Measurements from ENCODE around the gene SLC25A28.

- no peak for TF ChIP-seq CTCF (IDR thresholded peaks at IDR 0.05 in 4 of 5, conservative IDR thresholded peaks at IDR 0.05 in 1 of 5)
- no peak for TF ChIP-seq POLR2A (IDR thresholded peaks at IDR 0.05)
These were observed at the start of gene SLC25A28 for GRCh38 chr10:99619851-99620710.

Data from gastrocnemius medialis (tissue), 4 donors.